GM12878 (cell line): ENCODE data around the gene NPPB. TPM values are rescaled to one million over a fixed set of nuclear protein-coding genes. Genes with fewer than 3 reads are reported as not detected.
A peak's percentile ranks its signal among the peaks of the same experiment; 100 is the strongest.

Experiments used
- ATAC-seq: fragments of 200-7000 bp; cut with Tn5 transposase; 3 replicates; pipeline ENCODE4 v1.9.1; 2020; ENCODE audit warnings: mild to moderate bottlenecking, moderate library complexity
- BruUV-seq: library from RNA; stranded (reverse); fragments of 400-500 nt; replicated peaks from 2 replicates; lab custom pipeline; 2021; lab: Mats Ljungman, UMichigan
- CTCF ChIA-PET: fragments of 300-600 bp; sonication (Branson Sonifier 250); formaldehyde crosslinking; extraction: SDS; loops from one replicate; lab custom pipeline; 2021; ENCODE audit warnings: inconsistent platforms; lab: Yijun Ruan, JAX
- POLR2A ChIA-PET: fragments of 350-600 bp; formaldehyde crosslinking; extraction: SDS; loops from one replicate; lab custom pipeline; 2021; ENCODE audit warnings: inconsistent platforms; lab: Charles Lee
- RAD21 ChIA-PET: fragments of 300-600 bp; sonication (Branson Sonifier 250); formaldehyde crosslinking; loops from one replicate; lab custom pipeline; 2023; ENCODE audit warnings: antibody characterized with exemption; ENCODE audit not compliant: unreplicated experiment; lab: Charles Lee
- SMC1A ChIA-PET: fragments of 300-600 bp; sonication (Branson Sonifier 250); formaldehyde crosslinking; loops from one replicate; lab custom pipeline; 2023; ENCODE audit not compliant: unreplicated experiment, uncharacterized antibody; lab: Charles Lee
- DNase-seq: peaks from one replicate; pipeline ENCODE4 v3.0.0-alpha.2; 2011; ENCODE audit warnings: low read depth, low spot score
- FAIRE-seq: peaks from 3 replicates; lab custom pipeline; 2011; peaks lifted over from hg19 to GRCh38; lab: Jason Lieb, UNC
- H2AFZ ChIP-seq: 2 replicates; pipeline ENCODE4 v1.6.0; 2011; ENCODE audit warnings: low read depth, low read length, control low read depth; ENCODE audit not compliant: control insufficient read depth
- H3K27ac ChIP-seq: 2 replicates; pipeline ENCODE4 v1.5.1; 2011; ENCODE audit warnings: control low read depth; ENCODE audit not compliant: control insufficient read depth, insufficient read depth
- H3K27me3 ChIP-seq, 2 experiments: replicated peaks in 1 of 2; 2 replicates each; pipeline versions ENCODE4 v1.6.0 to v1.6.1; 2011; ENCODE audit warnings: low read length in 1 of 2; ENCODE audit not compliant: control insufficient read depth in 2 of 2, insufficient read depth in 2 of 2
- H3K36me3 ChIP-seq, 2 experiments: 2 replicates each; pipeline ENCODE4 v1.5.1; 2011; ENCODE audit warnings: low read length in 1 of 2; ENCODE audit not compliant: control insufficient read depth in 2 of 2, insufficient read depth in 2 of 2
- H3K4me1 ChIP-seq: 2 replicates; pipeline ENCODE4 v1.6.1; 2011; ENCODE audit warnings: mild to moderate bottlenecking, low read length, moderate library complexity, mixed read lengths; ENCODE audit not compliant: control insufficient read depth, insufficient read depth
- H3K4me2 ChIP-seq: 2 replicates; pipeline ENCODE4 v1.6.0; 2011; ENCODE audit warnings: control low read depth; ENCODE audit not compliant: control insufficient read depth, insufficient read depth
- H3K4me3 ChIP-seq: fragments of 200-600 bp; sonication (generic); 2 replicates; pipeline ENCODE4 v1.5.1; 2016
- H3K79me2 ChIP-seq: 2 replicates; pipeline ENCODE4 v1.6.0; 2011; ENCODE audit warnings: low read length; ENCODE audit not compliant: control insufficient read depth, insufficient read depth
- H3K9ac ChIP-seq: 2 replicates; pipeline ENCODE4 v1.8.0; 2011; ENCODE audit warnings: low read length, control low read depth, mixed read lengths; ENCODE audit not compliant: control insufficient read depth, insufficient read depth
- H3K9me3 ChIP-seq: replicated peaks from 3 replicates; pipeline ENCODE4 v1.5.1; 2011; ENCODE audit warnings: mild to moderate bottlenecking, low read length; ENCODE audit not compliant: control insufficient read depth, insufficient read depth
- H4K20me1 ChIP-seq: 2 replicates; pipeline ENCODE4 v1.6.0; 2011; ENCODE audit not compliant: control insufficient read depth, insufficient read depth
- BCL3 ChIP-seq: IDR thresholded peaks from 2 replicates; pipeline ENCODE4 v1.6.1; 2011; ENCODE audit warnings: borderline replicate concordance, low read depth, mild to moderate bottlenecking, moderate library complexity, low read length; ENCODE audit not compliant: insufficient read depth, poor library complexity, severe bottlenecking
- CBX3 ChIP-seq: fragments of 200-600 bp; sonication (generic); IDR thresholded peaks from 2 replicates; pipeline ENCODE4 v1.6.1; 2016; ENCODE audit warnings: low read depth, borderline replicate concordance
- CHD1 ChIP-seq: IDR thresholded peaks from 2 replicates; pipeline ENCODE4 v1.6.1; 2012; ENCODE audit warnings: low read depth, low read length, improper control_type of control experiment
- E4F1 ChIP-seq: fragments of 450-650 bp; IDR thresholded peaks from 2 replicates; pipeline ENCODE4 v1.6.1; 2018; ENCODE audit warnings: borderline replicate concordance, mild to moderate bottlenecking; ENCODE audit not compliant: partially characterized antibody
- ESRRA ChIP-seq: IDR thresholded peaks from 2 replicates; pipeline ENCODE4 v1.6.1; 2012; ENCODE audit warnings: mild to moderate bottlenecking, low read length, improper control_type of control experiment
- HDAC6 ChIP-seq: fragments of 200-600 bp; sonication (generic); IDR thresholded peaks from one replicate; pipeline ENCODE4 v1.8.0; 2017; ENCODE audit warnings: antibody characterized with exemption; ENCODE audit not compliant: unreplicated experiment
- IKZF1 ChIP-seq: fragments of 450-650 bp; conservative IDR thresholded peaks from 2 replicates; pipeline ENCODE4 v1.6.1; 2017; ENCODE audit warnings: antibody characterized with exemption, mild to moderate bottlenecking
- KLF5 ChIP-seq: fragments of 450-650 bp; IDR thresholded peaks from 2 replicates; pipeline ENCODE4 v1.6.1; 2014; ENCODE audit warnings: mild to moderate bottlenecking; ENCODE audit not compliant: partially characterized antibody
- MAX ChIP-seq: IDR thresholded peaks from 2 replicates; pipeline ENCODE4 v1.6.1; 2012; ENCODE audit warnings: low read depth, low read length, improper control_type of control experiment
- MLLT1 ChIP-seq: fragments of 450-650 bp; IDR thresholded peaks from 2 replicates; pipeline ENCODE4 v1.6.1; 2016; ENCODE audit warnings: mild to moderate bottlenecking
- NBN ChIP-seq: fragments of 450-650 bp; IDR thresholded peaks from 2 replicates; pipeline ENCODE4 v1.6.1; 2016
- NFXL1 ChIP-seq: fragments of 450-650 bp; IDR thresholded peaks from 2 replicates; pipeline ENCODE4 v1.6.1; 2017; ENCODE audit warnings: antibody characterized with exemption, mild to moderate bottlenecking, borderline replicate concordance
- POLR2A ChIP-seq: IDR thresholded peaks from 2 replicates; pipeline ENCODE4 v1.6.1; 2011; ENCODE audit warnings: low read depth, mild to moderate bottlenecking, low read length
- RB1 ChIP-seq: fragments of 450-650 bp; formaldehyde crosslinking; IDR thresholded peaks from 2 replicates; pipeline ENCODE4 v1.6.1; 2017; ENCODE audit warnings: mild to moderate bottlenecking, borderline replicate concordance
- TCF3 ChIP-seq: IDR thresholded peaks from 2 replicates; pipeline ENCODE4 v1.6.1; 2012; ENCODE audit warnings: low read depth, mild to moderate bottlenecking, low read length, borderline replicate concordance; ENCODE audit not compliant: insufficient read depth
- ZBTB11 ChIP-seq: fragments of 450-650 bp; formaldehyde crosslinking; IDR thresholded peaks from 2 replicates; pipeline ENCODE4 v1.5.0; 2022; ENCODE audit warnings: mild to moderate bottlenecking, missing genetic modification characterization
- WGBS: methylation state at CpG from one replicate; pipeline ENCODE4 v1.1.6; 2016; ENCODE audit warnings: low lambda C conversion rate; ENCODE audit not compliant: insufficient replicate concordance, insufficient coverage; ENCODE audit errors: missing lambda C conversion rate; 5-methylcytosine and 5-hydroxymethylcytosine counted together
- in situ Hi-C: fragments of 300-500 bp; cut with MboI; formaldehyde crosslinking; loops from 9 replicates; pipeline ENCODE4 v1.14.3; 2018; ENCODE audit warnings: mixed read lengths
- intact Hi-C: fragments of 100-400 bp; cut with micrococcal nuclease; formaldehyde crosslinking; loops from one replicate; pipeline ENCODE4 v1.14.2; 2022; ENCODE audit not compliant: unreplicated experiment
- polyA plus RNA-seq, 11 experiments: library from polyadenylated mRNA; depleted of rRNA in 4 of 11; unstranded in 6 of 11; stranded (reverse) in 5 of 11; fragments of >200 nt; fragmentation: Nextera tagmentation in 4 of 11; fragmentation: Illumina TruSeq in 1 of 11; extraction: Ambion mirVana in 4 of 11; extraction: Trizol in 1 of 11; gene quantifications; 1 replicate in 1 of 11; 2 replicates in 10 of 11; pipeline versions ENCODE4 v1.2.1 to v1.2.3, GENCODE V29; 2011 to 2016; ENCODE audit warnings: inconsistent platforms in 2 of 11, missing spikeins in 2 of 11, low read depth in 1 of 11
- total RNA-seq, 4 experiments: library from RNA; depleted of rRNA in 3 of 4; stranded (reverse); fragments of >200 nt in 3 of 4; fragmentation: Illumina TruSeq in 1 of 4; extraction: Trizol in 1 of 4; gene quantifications; 2 replicates each; pipeline versions ENCODE4 v1.2.1 to v1.2.3, GENCODE V29; 2013 to 2021

NPPB gene
- total and polyA plus RNA-seq, 10 of the 15 experiments (the other 5 are each of a cell fraction or from before 2014, with no cell fraction given), result not detected

- BruUV-seq, result no TSS peak
- CTCF ChIA-PET, result no interaction called here
- 96% methylated on average over 13 of the region's 13 CpGs for WGBS
- DNase-seq (no peak), FAIRE-seq (no peak), ATAC-seq (no peak)
- no peaks in the 10 kb centered on the region for H3K27me3 ChIP-seq
- H3K4me2 ChIP-seq, result no peak overlapping the region
- SMC1A ChIA-PET, result no interaction called here
- H3K9ac ChIP-seq, result no peak overlapping the region
- H3K36me3 ChIP-seq, result peaks cover 33 to 39% of the 10 kb centered on the region in 2 experiments
- no peaks in the 10 kb centered on the region for H3K79me2 ChIP-seq
- POLR2A ChIA-PET, result no interaction called here
- no peak overlapping the region for H3K4me3 ChIP-seq
- H3K9me3 ChIP-seq, result no peaks in the 10 kb centered on the region
- no peaks in the 10 kb centered on the region for H4K20me1 ChIP-seq
- H2AFZ ChIP-seq, result no peak overlapping the region
- no peaks in the 10 kb centered on the region for H3K4me1 ChIP-seq
- H3K27ac ChIP-seq, result no peak overlapping the region
- intact Hi-C loops (no loop called here), in situ Hi-C loops (no loop called here)
- RAD21 ChIA-PET, result no interaction called here
- TF ChIP-seq CBX3, result no peak
- TF ChIP-seq IKZF1, result no peak
- peak; percentile 98 for TF ChIP-seq BCL3
- TF ChIP-seq MLLT1, result no peak
- TF ChIP-seq HDAC6, result no peak
- TF ChIP-seq ZBTB11 (CRISPR knock-in tag), result no peak
- no peak for TF ChIP-seq CHD1
- TF ChIP-seq NBN, result no peak
- no peak for TF ChIP-seq NFXL1
- TF ChIP-seq KLF5, result no peak
- TF ChIP-seq E4F1, result no peak
- TF ChIP-seq TCF3, result 0 out of 2 replicates have a peak, but pooled peaks have one; percentile 37
- TF ChIP-seq ESRRA, result no peak
- TF ChIP-seq MAX, result no peak
- no peak for TF ChIP-seq RB1
- TF ChIP-seq POLR2A, result 0 out of 2 replicates have a peak, but pooled peaks have one; percentile 32
Measured at GRCh38 chr1:11833900-11834299, 24.8 kb downstream of the NPPB start.
